ENCODE results near the gene CCDC12. TPM values are rescaled to one million over a fixed set of nuclear protein-coding genes. Genes with fewer than 3 reads are reported as not detected.
A peak's percentile ranks its signal among the peaks of the same experiment; 100 is the strongest.

The CCDC12 gene
- total and polyA plus RNA-seq, 2 experiments from 2014 or later = 17.4 to 43.8 TPM

GRCh38 chr3:46885612-46886011, 90.9 kb downstream of the CCDC12 start:
- no peak overlapping the region for H3K27ac ChIP-seq
- no peaks in the 10 kb centered on the region for H3F3A ChIP-seq (ENCODE audit: insufficient read depth)
- peaks cover 25% of the 10 kb centered on the region; the same call in 1 of the 2 replicates for H3K27me3 ChIP-seq (replicated peaks; ENCODE audit: insufficient read depth)
- H3K4me2 ChIP-seq (ENCODE audit: unreplicated experiment) = no peak overlapping the region
- TF ChIP-seq EZH2phosphoT487 (IDR thresholded peaks at IDR 0.05; ENCODE audit: insufficient read depth, low read depth) (no peak), EZH2 (IDR thresholded peaks at IDR 0.05; ENCODE audit: insufficient read depth, poor library complexity, severe bottlenecking) (no peak)
- WGBS, 2 experiments (ENCODE audit: low coverage in 1 of 2, low lambda C conversion rate in 2 of 2, missing lambda C conversion rate in 2 of 2) = 57 to 61% methylated on average over 3 of the region's 3 CpGs
- DNase-seq = no peak
- no peaks in the 10 kb centered on the region for H3K4me1 ChIP-seq (ENCODE audit: insufficient read depth)
- no peaks in the 10 kb centered on the region for H3K9me2 ChIP-seq (ENCODE audit: insufficient read depth)
- H3K79me2 ChIP-seq (ENCODE audit: insufficient read depth) = no peaks in the 10 kb centered on the region
- H3K9ac ChIP-seq = no peak overlapping the region
- H4K20me1 ChIP-seq (ENCODE audit: insufficient read depth) = no peaks in the 10 kb centered on the region
- no peaks in the 10 kb centered on the region for H3K9me3 ChIP-seq (ENCODE audit: low read depth)
- H3K36me3 ChIP-seq (ENCODE audit: low read depth) = no peaks in the 10 kb centered on the region
- in situ Hi-C loops (cut with MboI) = no loop called here
- no peak overlapping the region for H2AFZ ChIP-seq
- H3K4me3 ChIP-seq = no peak overlapping the region

- Histone ChIP-seq H2AFZ (no peak overlapping the region), H3K4me3 (no peak overlapping the region), H3K79me2 (ENCODE audit: insufficient read depth) (no peaks in the 10 kb centered on the region), H3K9me2 (ENCODE audit: insufficient read depth) (no peaks in the 10 kb centered on the region), H3K4me2 (ENCODE audit: unreplicated experiment) (no peak overlapping the region), H3F3A (ENCODE audit: insufficient read depth) (no peaks in the 10 kb centered on the region), H4K20me1 (ENCODE audit: insufficient read depth) (no peaks in the 10 kb centered on the region), H3K4me1 (ENCODE audit: insufficient read depth) (no peaks in the 10 kb centered on the region), H3K9ac (no peak overlapping the region), H3K27me3 (replicated peaks; ENCODE audit: insufficient read depth) (peaks cover 25% of the 10 kb centered on the region; the same call in 1 of the 2 replicates), H3K36me3 (ENCODE audit: low read depth) (no peaks in the 10 kb centered on the region), H3K9me3 (ENCODE audit: low read depth) (no peaks in the 10 kb centered on the region), H3K27ac (no peak overlapping the region)
- in situ Hi-C loops (cut with MboI) = no loop called here
- no peak for DNase-seq
- WGBS, 2 experiments (ENCODE audit: low coverage in 1 of 2, low lambda C conversion rate in 2 of 2, missing lambda C conversion rate in 2 of 2) = 76 to 77% methylated on average over 7 of the region's 7 CpGs
- no peak for TF ChIP-seq EZH2phosphoT487 (IDR thresholded peaks at IDR 0.05; ENCODE audit: insufficient read depth, low read depth)
- TF ChIP-seq EZH2 (IDR thresholded peaks at IDR 0.05; ENCODE audit: insufficient read depth, poor library complexity, severe bottlenecking) = no peak
These were observed 91.6 kb downstream of the CCDC12 start for GRCh38 chr3:46884929-46885328.

GRCh38 chr3:46884427-46884826, 92.1 kb downstream of the CCDC12 start:
- TF ChIP-seq EZH2phosphoT487 (IDR thresholded peaks at IDR 0.05; ENCODE audit: insufficient read depth, low read depth) (no peak), EZH2 (IDR thresholded peaks at IDR 0.05; ENCODE audit: insufficient read depth, poor library complexity, severe bottlenecking) (no peak)
- Histone ChIP-seq H3K4me3 (no peak overlapping the region), H3K9me2 (ENCODE audit: insufficient read depth) (no peaks in the 10 kb centered on the region), H3K79me2 (ENCODE audit: insufficient read depth) (no peaks in the 10 kb centered on the region), H3K4me2 (ENCODE audit: unreplicated experiment) (no peak overlapping the region), H3K27ac (no peak overlapping the region), H3K9me3 (ENCODE audit: low read depth) (no peaks in the 10 kb centered on the region), H3F3A (ENCODE audit: insufficient read depth) (no peaks in the 10 kb centered on the region), H3K9ac (no peak overlapping the region), H3K4me1 (ENCODE audit: insufficient read depth) (no peaks in the 10 kb centered on the region), H3K36me3 (ENCODE audit: low read depth) (no peaks in the 10 kb centered on the region), H3K27me3 (replicated peaks; ENCODE audit: insufficient read depth) (peaks cover 25% of the 10 kb centered on the region; the same call in 1 of the 2 replicates), H4K20me1 (ENCODE audit: insufficient read depth) (no peaks in the 10 kb centered on the region), H2AFZ (no peak overlapping the region)
- WGBS, 2 experiments (ENCODE audit: low coverage in 1 of 2, low lambda C conversion rate in 2 of 2, missing lambda C conversion rate in 2 of 2) = 55 to 58% methylated on average over 5 of the region's 5 CpGs
- no peak for DNase-seq
- in situ Hi-C loops (cut with MboI) = no loop called here

- H3K9ac ChIP-seq = no peak overlapping the region
- DNase-seq = no peak
- no peaks in the 10 kb centered on the region for H3K79me2 ChIP-seq (ENCODE audit: insufficient read depth)
- no peaks in the 10 kb centered on the region for H3K9me3 ChIP-seq (ENCODE audit: low read depth)
- H4K20me1 ChIP-seq (ENCODE audit: insufficient read depth) = no peaks in the 10 kb centered on the region
- no peak for TF ChIP-seq EZH2phosphoT487 (IDR thresholded peaks at IDR 0.05; ENCODE audit: insufficient read depth, low read depth)
- TF ChIP-seq EZH2 (IDR thresholded peaks at IDR 0.05; ENCODE audit: insufficient read depth, poor library complexity, severe bottlenecking) = peak; percentile 79
- no peak overlapping the region for H3K27ac ChIP-seq
- H3K36me3 ChIP-seq (ENCODE audit: low read depth) = no peaks in the 10 kb centered on the region
- WGBS, 2 experiments (ENCODE audit: low coverage in 1 of 2, low lambda C conversion rate in 2 of 2, missing lambda C conversion rate in 2 of 2) = 40 to 41% methylated on average over 4 of the region's 4 CpGs
- H3K27me3 ChIP-seq (replicated peaks; ENCODE audit: insufficient read depth) = peaks cover 25% of the 10 kb centered on the region; the same call in 1 of the 2 replicates
- no peaks in the 10 kb centered on the region for H3F3A ChIP-seq (ENCODE audit: insufficient read depth)
- H3K4me1 ChIP-seq (ENCODE audit: insufficient read depth) = peaks cover 4% of the 10 kb centered on the region; the same call in 1 of the 2 replicates
- no peak overlapping the region for H3K4me3 ChIP-seq
- H3K4me2 ChIP-seq (ENCODE audit: unreplicated experiment) = peak overlapping the region; percentile 24
- H2AFZ ChIP-seq = no peak overlapping the region
- H3K9me2 ChIP-seq (ENCODE audit: insufficient read depth) = no peaks in the 10 kb centered on the region
- in situ Hi-C loops (cut with MboI) = no loop called here
These were observed 92.7 kb downstream of the CCDC12 start for GRCh38 chr3:46883830-46884185.

Data from GM23248 (cell line).